Measurements from ENCODE around the gene ATG7.

ATG7 gene

GRCh38 chr3:11274566-11275142 lies 2.5 kb downstream of the ATG7 start:
- Histone ChIP-seq H3K27ac (no peak overlapping the region), H3K4me3 (ENCODE audit: low read depth, low read length) (no peak overlapping the region), H3K36me3 (peaks cover 10% of the 10 kb centered on the region), H3K9me3 (ENCODE audit: severe bottlenecking) (no peaks in the 10 kb centered on the region), H3K27me3 (ENCODE audit: insufficient read depth, low read depth, severe bottlenecking) (no peaks in the 10 kb centered on the region)
- no peak for TF ChIP-seq CTCF (IDR thresholded peaks at IDR 0.05; ENCODE audit: low read depth, low read length)
- no peak for DNase-seq

DNA sequence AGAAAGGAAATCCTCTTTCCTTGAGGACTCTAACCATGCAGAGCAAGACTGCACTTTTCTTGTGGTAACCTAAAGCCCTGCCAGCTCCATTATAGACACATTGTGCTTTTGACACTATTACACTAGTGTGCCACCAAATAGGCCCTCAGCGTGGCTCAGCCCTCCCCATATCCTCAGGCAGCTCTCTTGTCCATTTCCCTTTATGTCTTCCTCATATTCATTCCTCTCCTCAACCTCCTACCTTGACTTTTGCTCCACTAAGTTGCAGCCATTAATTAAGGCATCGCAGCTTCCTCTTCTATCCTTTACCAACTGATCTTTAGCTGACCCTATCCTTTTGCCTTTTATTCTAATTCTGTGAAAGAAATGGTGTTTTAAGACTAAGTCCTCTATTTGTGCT lies 3.7 kb downstream of the ATG7 start:
- H3K27ac ChIP-seq = no peak overlapping the region

GRCh38 chr3:11276901-11277300 lies 4.7 kb downstream of the ATG7 start:
- H3K27me3 ChIP-seq (ENCODE audit: insufficient read depth, low read depth, severe bottlenecking) = no peaks in the 10 kb centered on the region
- no peak overlapping the region for H3K4me3 ChIP-seq (ENCODE audit: low read depth, low read length)
- H3K9me3 ChIP-seq (ENCODE audit: severe bottlenecking) = no peaks in the 10 kb centered on the region
- no peak for TF ChIP-seq CTCF (IDR thresholded peaks at IDR 0.05; ENCODE audit: low read depth, low read length)
- peaks cover 13% of the 10 kb centered on the region for H3K36me3 ChIP-seq
- no peak for DNase-seq
- no peak overlapping the region for H3K27ac ChIP-seq

More for the DNA sequence above, 3.7 kb downstream of the ATG7 start:
- TF ChIP-seq CTCF (IDR thresholded peaks at IDR 0.05; ENCODE audit: low read depth, low read length) = no peak
- Histone ChIP-seq H3K4me3 (ENCODE audit: low read depth, low read length) (no peak overlapping the region), H3K27me3 (ENCODE audit: insufficient read depth, low read depth, severe bottlenecking) (no peaks in the 10 kb centered on the region), H3K9me3 (ENCODE audit: severe bottlenecking) (no peaks in the 10 kb centered on the region), H3K36me3 (peaks cover 13% of the 10 kb centered on the region)
- no peak for DNase-seq

DNA sequence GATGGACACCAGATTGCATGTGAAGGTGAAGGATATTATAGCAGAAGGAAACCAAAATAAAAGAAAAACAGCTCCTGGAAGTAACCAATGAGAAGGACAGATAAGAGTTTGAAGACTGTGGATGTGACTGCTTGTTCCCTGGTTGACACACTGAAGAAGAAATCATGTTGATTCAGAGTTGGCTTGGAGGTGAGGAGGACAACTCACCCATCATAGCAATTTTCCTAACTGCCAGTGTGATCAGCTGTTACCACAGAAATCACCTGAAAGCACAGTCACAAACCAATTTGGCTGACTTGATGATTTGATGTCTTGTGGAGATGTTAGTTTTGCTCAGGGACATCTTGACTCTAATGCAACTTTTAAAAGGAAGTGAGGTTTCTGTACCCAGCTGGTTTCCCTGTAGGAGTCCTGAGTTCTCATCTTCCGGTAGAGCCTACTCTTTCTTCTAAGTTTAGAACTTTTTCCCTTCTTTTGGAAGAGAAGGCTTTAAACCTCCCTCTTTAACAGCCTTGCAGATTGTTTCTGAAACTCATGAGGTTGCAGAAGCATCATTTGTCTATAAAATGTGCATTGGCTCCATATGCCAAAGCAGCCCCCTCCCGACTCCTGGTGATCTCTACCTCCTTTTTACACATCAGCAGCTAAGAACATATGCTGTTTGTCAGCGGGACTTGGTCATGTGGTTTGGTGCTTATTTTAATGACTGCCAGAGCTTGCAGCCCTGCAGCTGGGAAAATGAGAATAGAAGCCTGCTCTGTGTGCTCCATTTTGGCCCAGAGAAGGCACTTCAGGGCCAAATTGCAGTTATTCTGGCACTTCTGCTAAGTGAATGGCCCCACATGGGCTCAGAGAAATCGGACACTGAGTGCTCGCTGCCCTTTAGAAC lies 10.3 kb downstream of the ATG7 start:
- TF ChIP-seq CTCF (IDR thresholded peaks at IDR 0.05; ENCODE audit: low read depth, low read length) = no peak
- Histone ChIP-seq H3K27me3 (ENCODE audit: insufficient read depth, low read depth, severe bottlenecking) (no peaks in the 10 kb centered on the region), H3K27ac (no peak overlapping the region), H3K9me3 (ENCODE audit: severe bottlenecking) (no peaks in the 10 kb centered on the region), H3K36me3 (peaks cover 10% of the 10 kb centered on the region), H3K4me3 (ENCODE audit: low read depth, low read length) (no peak overlapping the region)
- no peak for DNase-seq

DNA sequence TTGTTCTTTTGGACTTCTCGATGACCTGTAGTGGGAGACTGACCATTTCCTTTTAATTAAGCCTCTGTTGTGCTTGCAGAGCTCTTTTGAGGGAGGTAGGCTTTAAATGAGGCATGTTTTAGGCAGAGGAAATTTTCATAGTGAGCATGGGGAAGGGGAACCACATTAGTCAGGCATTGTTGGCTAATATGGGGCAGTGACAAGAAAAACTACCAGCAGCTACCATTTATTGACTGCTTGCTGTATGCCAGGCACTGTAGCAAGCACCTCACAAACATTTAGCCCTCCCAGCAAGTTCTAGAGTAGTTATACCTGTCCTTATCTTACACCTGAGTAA lies 10.9 kb downstream of the ATG7 start:
- H3K27ac ChIP-seq = no peak overlapping the region
- no peak for DNase-seq

More for the DNA sequence above, 10.9 kb downstream of the ATG7 start:
- Histone ChIP-seq H3K9me3 (ENCODE audit: severe bottlenecking) (no peaks in the 10 kb centered on the region), H3K36me3 (peaks cover 10% of the 10 kb centered on the region), H3K4me3 (ENCODE audit: low read depth, low read length) (no peak overlapping the region), H3K27me3 (ENCODE audit: insufficient read depth, low read depth, severe bottlenecking) (no peaks in the 10 kb centered on the region)
- TF ChIP-seq CTCF (IDR thresholded peaks at IDR 0.05; ENCODE audit: low read depth, low read length) = no peak
